GM12875 (cell line): ENCODE measurements around the gene LPP.
"Not testable (repeated sequence)": the region's sequence is repeated elsewhere in the genome, so short reads cannot be mapped to it uniquely, and the experiment has no call there.

ENCODE experiments used
- H3K4me3 ChIP-seq: one replicate; pipeline ENCODE4 v1.5.1; 2011; ENCODE audit warnings: low read depth, low read length, control low read depth
- CTCF ChIP-seq: IDR thresholded peaks from 2 replicates; pipeline ENCODE4 v1.5.1; 2011; ENCODE audit warnings: low read depth, mild to moderate bottlenecking, control low read depth, inconsistent platforms, low read length, moderate library complexity, borderline replicate concordance; ENCODE audit not compliant: insufficient read depth

The LPP gene

GRCh38 chr3:188701485-188701969, 547.6 kb downstream of the LPP start:
- TF ChIP-seq CTCF = no peak
- no peak overlapping the region for H3K4me3 ChIP-seq

- H3K4me3 ChIP-seq = not testable (repeated sequence)
Observed at GRCh38 chr3:188702028-188702427, 548.1 kb downstream of the LPP start.

- TF ChIP-seq CTCF = no peak
- no peak overlapping the region for H3K4me3 ChIP-seq
Observed at GRCh38 chr3:188706176-188706575, 552.2 kb downstream of the LPP start.

- TF ChIP-seq CTCF = no peak
- no peak overlapping the region for H3K4me3 ChIP-seq
Observed at GRCh38 chr3:188706599-188706998, 552.6 kb downstream of the LPP start.

- H3K4me3 ChIP-seq = no peak overlapping the region
- TF ChIP-seq CTCF = no peak
Observed at GRCh38 chr3:188707381-188708288, 553.7 kb downstream of the LPP start.

- H3K4me3 ChIP-seq = no peak overlapping the region
- no peak for TF ChIP-seq CTCF
Observed at GRCh38 chr3:188711881-188712247, 557.9 kb downstream of the LPP start.

GRCh38 chr3:188712248-188712924, 558.4 kb downstream of the LPP start:
- no peak for TF ChIP-seq CTCF
- no peak overlapping the region for H3K4me3 ChIP-seq
